CD4-positive, CD25-positive, alpha-beta regulatory T cell (primary cell): ENCODE measurements around the gene SNCAIP. TPM values are rescaled to one million over a fixed set of nuclear protein-coding genes. Genes with fewer than 3 reads are reported as not detected.

ENCODE experiments used
- ATAC-seq, 2 donors: fragments of 150-1000 bp; cut with Tn5 transposase; one replicate each; pipeline ENCODE4 v1.10.0; 2021; ENCODE audit warnings: low read depth in 2 of 2, moderate number of reproducible peaks in 2 of 2, moderate library complexity in 1 of 2
- DNase-seq, 3 donors: peaks; one replicate each; pipeline versions ENCODE4 v3.0.0 to v3.0.0-alpha.2; 2012 to 2022; ENCODE audit warnings: mixed read lengths in 1 of 3
- H3K27ac ChIP-seq: one replicate; pipeline ENCODE4 v1.7.0; 2013; ENCODE audit warnings: mild to moderate bottlenecking, low read length; ENCODE audit not compliant: insufficient read depth, poor library complexity, severe bottlenecking
- H3K27me3 ChIP-seq: one replicate; pipeline ENCODE4 v1.7.0; 2013; ENCODE audit warnings: low read length; ENCODE audit not compliant: control insufficient read depth, insufficient read depth
- H3K36me3 ChIP-seq: one replicate; pipeline ENCODE4 v1.7.0; 2013; ENCODE audit warnings: mild to moderate bottlenecking, low read length, moderate library complexity; ENCODE audit not compliant: control insufficient read depth, insufficient read depth
- H3K4me1 ChIP-seq: 2 replicates; pipeline ENCODE4 v1.7.0; 2013; ENCODE audit warnings: mild to moderate bottlenecking, low read length; ENCODE audit not compliant: insufficient read depth, control insufficient read depth, poor library complexity, severe bottlenecking
- H3K4me3 ChIP-seq: one replicate; pipeline ENCODE4 v1.7.0; 2013; ENCODE audit warnings: low read depth, mild to moderate bottlenecking, low read length, moderate library complexity
- H3K9me3 ChIP-seq, 2 experiments: 1 replicate in 1 of 2; 2 replicates in 1 of 2; pipeline ENCODE4 v1.7.0; 2013; ENCODE audit warnings: low read length in 2 of 2, mild to moderate bottlenecking in 1 of 2, moderate library complexity in 1 of 2; ENCODE audit not compliant: control insufficient read depth in 2 of 2
- H3K27ac Mint-ChIP-seq, 3 donors: one replicate each; pipeline ENCODE4 v1.8.0; 2020 to 2022; ENCODE audit warnings: mild to moderate bottlenecking in 3 of 3, mixed read lengths in 3 of 3, moderate library complexity in 2 of 3
- H3K27me3 Mint-ChIP-seq: one replicate; pipeline ENCODE4 v1.8.0; 2022; ENCODE audit warnings: mild to moderate bottlenecking, mixed read lengths
- H3K36me3 Mint-ChIP-seq: one replicate; pipeline ENCODE4 v1.8.0; 2020; ENCODE audit warnings: mixed read lengths
- H3K4me1 Mint-ChIP-seq, 4 donors: one replicate each; pipeline ENCODE4 v1.8.0; 2020 to 2022; ENCODE audit warnings: mixed read lengths in 4 of 4, mild to moderate bottlenecking in 1 of 4
- H3K4me3 Mint-ChIP-seq, 4 donors: one replicate each; pipeline ENCODE4 v1.8.0; 2020 to 2022; ENCODE audit warnings: mild to moderate bottlenecking in 4 of 4, mixed read lengths in 4 of 4, moderate library complexity in 3 of 4
- H3K9me3 Mint-ChIP-seq, 7 donors: one replicate each; pipeline ENCODE4 v1.8.0; 2020 to 2022; ENCODE audit warnings: mixed read lengths in 7 of 7, mild to moderate bottlenecking in 3 of 7, moderate library complexity in 2 of 7
- polyA plus RNA-seq, 4 donors: library from polyadenylated mRNA; unstranded; fragments of 300-500 nt; fragmentation: Illumina TruSeq; gene quantifications; one replicate each; pipeline ENCODE4 v1.2.3, GENCODE V29; 2021
- total RNA-seq: library from RNA; stranded (reverse); gene quantifications from one replicate; pipeline ENCODE4 v1.2.3, GENCODE V29; 2022

SNCAIP gene
- total and polyA plus RNA-seq, 5 donors from 2014 or later = not detected

GRCh38 chr5:122490718-122491117 is 178.7 kb downstream of the SNCAIP start:
- no peaks in the 10 kb centered on the region for H3K36me3 Mint-ChIP-seq
- Histone ChIP-seq H3K4me3 (no peak overlapping the region), H3K27me3 (no peaks in the 10 kb centered on the region), H3K27ac (no peak overlapping the region), H3K4me1 (no peaks in the 10 kb centered on the region), H3K9me3 (no peaks in the 10 kb centered on the region), H3K36me3 (no peaks in the 10 kb centered on the region)
- peaks cover 0 to 4% (median 0%) of the 10 kb centered on the region in 7 donors for H3K9me3 Mint-ChIP-seq
- no peaks in the 10 kb centered on the region for H3K4me1 Mint-ChIP-seq
- no peak overlapping the region for H3K4me3 Mint-ChIP-seq
- DNase-seq = no peak
- H3K27ac Mint-ChIP-seq = no peak overlapping the region
- no peaks in the 10 kb centered on the region for H3K27me3 Mint-ChIP-seq
- no peak for ATAC-seq

GRCh38 chr5:122492675-122493074 is 180.6 kb downstream of the SNCAIP start:
- no peak overlapping the region for H3K27ac Mint-ChIP-seq
- no peaks in the 10 kb centered on the region for H3K27me3 Mint-ChIP-seq
- Histone ChIP-seq H3K27ac (no peak overlapping the region), H3K36me3 (no peaks in the 10 kb centered on the region), H3K4me1 (no peaks in the 10 kb centered on the region), H3K9me3 (no peaks in the 10 kb centered on the region), H3K27me3 (no peaks in the 10 kb centered on the region), H3K4me3 (no peak overlapping the region)
- no peak overlapping the region for H3K4me3 Mint-ChIP-seq
- peaks cover 0 to 4% (median 0%) of the 10 kb centered on the region in 7 donors for H3K9me3 Mint-ChIP-seq
- DNase-seq (no peak), ATAC-seq (no peak)
- H3K4me1 Mint-ChIP-seq = no peaks in the 10 kb centered on the region
- H3K36me3 Mint-ChIP-seq = no peaks in the 10 kb centered on the region

- H3K4me3 Mint-ChIP-seq = no peak overlapping the region
- no peak overlapping the region for H3K27ac ChIP-seq
- no peak for ATAC-seq
- no peaks in the 10 kb centered on the region for H3K27me3 Mint-ChIP-seq
- H3K36me3 Mint-ChIP-seq = no peaks in the 10 kb centered on the region
- H3K27ac Mint-ChIP-seq = no peak overlapping the region
- H3K4me3 ChIP-seq = no peak overlapping the region
- peaks cover 0 to 4% (median 0%) of the 10 kb centered on the region in 7 donors for H3K9me3 Mint-ChIP-seq
- H3K4me1 Mint-ChIP-seq = no peaks in the 10 kb centered on the region
- DNase-seq = no peak
- H3K27me3 ChIP-seq = no peaks in the 10 kb centered on the region
- H3K9me3 ChIP-seq = no peaks in the 10 kb centered on the region
- H3K36me3 ChIP-seq = no peaks in the 10 kb centered on the region
- no peaks in the 10 kb centered on the region for H3K4me1 ChIP-seq
These were observed 181.3 kb downstream of the SNCAIP start for GRCh38 chr5:122493091-122494021.

- no peak overlapping the region for H3K4me3 ChIP-seq
These were observed 182.1 kb downstream of the SNCAIP start for GRCh38 chr5:122494109-122494508.

GRCh38 chr5:122498163-122498562 is 186.1 kb downstream of the SNCAIP start:
- ATAC-seq = no peak
- H3K4me3 ChIP-seq = no peak overlapping the region
- no peak overlapping the region for H3K27ac ChIP-seq
- H3K9me3 ChIP-seq = no peaks in the 10 kb centered on the region
- H3K36me3 Mint-ChIP-seq = no peaks in the 10 kb centered on the region
- H3K9me3 Mint-ChIP-seq = peaks cover 0 to 2% (median 0%) of the 10 kb centered on the region in 7 donors
- no peak overlapping the region for H3K27ac Mint-ChIP-seq
- H3K27me3 ChIP-seq = no peaks in the 10 kb centered on the region
- no peaks in the 10 kb centered on the region for H3K36me3 ChIP-seq
- DNase-seq = no peak
- H3K4me3 Mint-ChIP-seq = no peak overlapping the region
- no peaks in the 10 kb centered on the region for H3K4me1 ChIP-seq
- H3K27me3 Mint-ChIP-seq = no peaks in the 10 kb centered on the region
- no peaks in the 10 kb centered on the region for H3K4me1 Mint-ChIP-seq

More at GRCh38 chr5:122494109-122494508, 182.1 kb downstream of the SNCAIP start:
- H3K4me1 Mint-ChIP-seq = no peaks in the 10 kb centered on the region
- no peaks in the 10 kb centered on the region for H3K27me3 Mint-ChIP-seq
- H3K9me3 Mint-ChIP-seq = peaks cover 0 to 4% (median 0%) of the 10 kb centered on the region in 7 donors
- H3K36me3 ChIP-seq = no peaks in the 10 kb centered on the region
- DNase-seq (no peak), ATAC-seq (no peak)
- no peaks in the 10 kb centered on the region for H3K9me3 ChIP-seq
- H3K4me3 Mint-ChIP-seq = no peak overlapping the region
- H3K4me1 ChIP-seq = no peaks in the 10 kb centered on the region
- no peaks in the 10 kb centered on the region for H3K36me3 Mint-ChIP-seq
- no peak overlapping the region for H3K27ac ChIP-seq
- H3K27ac Mint-ChIP-seq = no peak overlapping the region
- no peaks in the 10 kb centered on the region for H3K27me3 ChIP-seq

GRCh38 chr5:122499585-122499984 is 187.5 kb downstream of the SNCAIP start:
- Histone ChIP-seq H3K4me3 (no peak overlapping the region), H3K27me3 (no peaks in the 10 kb centered on the region), H3K27ac (no peak overlapping the region), H3K9me3 (no peaks in the 10 kb centered on the region), H3K4me1 (no peaks in the 10 kb centered on the region), H3K36me3 (no peaks in the 10 kb centered on the region)
- H3K4me1 Mint-ChIP-seq = no peaks in the 10 kb centered on the region
- no peaks in the 10 kb centered on the region for H3K27me3 Mint-ChIP-seq
- H3K36me3 Mint-ChIP-seq = no peaks in the 10 kb centered on the region
- ATAC-seq (no peak), DNase-seq (no peak)
- H3K27ac Mint-ChIP-seq = no peak overlapping the region
- H3K4me3 Mint-ChIP-seq = no peak overlapping the region
- H3K9me3 Mint-ChIP-seq = peaks cover 0 to 2% (median 0%) of the 10 kb centered on the region in 7 donors

- H3K36me3 Mint-ChIP-seq = no peaks in the 10 kb centered on the region
- H3K4me3 Mint-ChIP-seq = no peak overlapping the region
- no peak for DNase-seq
- no peaks in the 10 kb centered on the region for H3K27me3 Mint-ChIP-seq
- H3K4me3 ChIP-seq = no peak overlapping the region
- H3K9me3 Mint-ChIP-seq = peaks cover 0 to 2% (median 0%) of the 10 kb centered on the region in 7 donors
- H3K4me1 Mint-ChIP-seq = no peaks in the 10 kb centered on the region
- no peaks in the 10 kb centered on the region for H3K4me1 ChIP-seq
- no peaks in the 10 kb centered on the region for H3K9me3 ChIP-seq
- ATAC-seq = no peak
- H3K27ac Mint-ChIP-seq = no peak overlapping the region
- no peak overlapping the region for H3K27ac ChIP-seq
- H3K27me3 ChIP-seq = no peaks in the 10 kb centered on the region
- H3K36me3 ChIP-seq = no peaks in the 10 kb centered on the region
These were observed 188.4 kb downstream of the SNCAIP start for GRCh38 chr5:122500245-122501088.
